Ureter (tissue), 1 donor: ENCODE data around the gene BRIP1. TPM values are rescaled to one million over a fixed set of nuclear protein-coding genes. Genes with fewer than 3 reads are reported as not detected.

Experiments used
- DNase-seq: peaks from one replicate; pipeline ENCODE4 v3.0.0-alpha.2; 2020; ENCODE audit warnings: low spot score
- total RNA-seq: library from RNA; stranded (reverse); gene quantifications from one replicate; pipeline ENCODE4 v1.2.4, GENCODE V29; 2023
- donor health status: DM: yes; HTN: yes; CAD: no.

The BRIP1 gene
- total RNA-seq, 1 donor from 2014 or later: 2.0 TPM

DNA sequence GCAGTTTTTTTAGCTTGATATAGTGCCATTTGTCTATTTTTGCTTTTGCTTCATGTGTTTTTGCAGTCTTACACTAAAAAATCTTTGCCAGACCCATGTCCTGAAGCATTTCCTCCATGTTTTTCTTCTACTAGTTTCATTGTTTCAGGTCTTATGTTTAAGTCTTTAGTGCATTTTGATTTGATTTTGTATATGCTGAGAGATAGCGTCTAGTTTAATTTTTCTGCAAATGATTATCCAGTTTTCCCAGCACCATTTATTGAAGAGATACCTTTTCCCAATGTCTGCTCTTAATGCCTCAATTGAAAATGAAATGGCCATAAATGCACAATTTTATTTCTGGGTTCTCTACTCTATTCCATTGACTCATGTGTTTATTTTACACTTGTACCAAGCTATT is 231.5 kb downstream of the BRIP1 start:
- DNase-seq: no peak

Other genes with a start within 250 kb of the BRIP1 start
- gene INTS2, start 64.5 kb upstream of the BRIP1 start, total RNA-seq: 19.5 TPM
- 86.2 TPM for gene MED13, start 201.8 kb upstream of the BRIP1 start, total RNA-seq